ENCODE results near the gene RFXANK.
"Not testable (repeated sequence)": the region's sequence is repeated elsewhere in the genome, so short reads cannot be mapped to it uniquely, and the experiment has no call there.

The RFXANK gene

GRCh38 chr19:19207637-19208572 lies 15.8 kb downstream of the RFXANK start:
- no peak for DNase-seq

- no peak for DNase-seq
Measured at GRCh38 chr19:19209372-19209771, 17.3 kb downstream of the RFXANK start.

GRCh38 chr19:19211499-19212420 lies 19.7 kb downstream of the RFXANK start, which contains the start of gene NCAN:
Gene NCAN, plus strand, starts transcription at chr19:19211958. Its CDS starts 4,996 bp downstream, at chr19:19216954.
- DNase-seq, result no peak

- DNase-seq, result no peak
Measured at GRCh38 chr19:19212916-19213315, 20.9 kb downstream of the RFXANK start.

- DNase-seq, result no peak
Measured at GRCh38 chr19:19213426-19214158, 21.5 kb downstream of the RFXANK start.

GRCh38 chr19:19214159-19214490 lies 22.1 kb downstream of the RFXANK start:
- DNase-seq, result no peak

- no peak for DNase-seq
Measured at GRCh38 chr19:19214892-19215291, 22.8 kb downstream of the RFXANK start.

GRCh38 chr19:19215792-19216191 lies 23.7 kb downstream of the RFXANK start:
- no peak for DNase-seq

GRCh38 chr19:19217099-19217498 lies 25.0 kb downstream of the RFXANK start:
- DNase-seq, result no peak

- no peak for DNase-seq
Measured at GRCh38 chr19:19218911-19219310, 26.9 kb downstream of the RFXANK start.

- DNase-seq, result not testable (repeated sequence)
Measured at GRCh38 chr19:19221000-19221399, 28.9 kb downstream of the RFXANK start.

- no peak for DNase-seq
Measured at GRCh38 chr19:19223060-19223459, 31.0 kb downstream of the RFXANK start.

GRCh38 chr19:19223636-19224035 lies 31.6 kb downstream of the RFXANK start:
- DNase-seq, result no peak

GRCh38 chr19:19224150-19224851 lies 32.2 kb downstream of the RFXANK start:
- no peak for DNase-seq

- DNase-seq, result peak; percentile 75
Measured at GRCh38 chr19:19224852-19225494, 32.9 kb downstream of the RFXANK start.

GRCh38 chr19:19226204-19226603 lies 34.1 kb downstream of the RFXANK start:
- DNase-seq, result no peak

- DNase-seq, result no peak
Measured at GRCh38 chr19:19226663-19227062, 34.6 kb downstream of the RFXANK start.

- no peak for DNase-seq
Measured at GRCh38 chr19:19227217-19227616, 35.2 kb downstream of the RFXANK start.

GRCh38 chr19:19229701-19230100 lies 37.6 kb downstream of the RFXANK start:
- DNase-seq, result no peak

GRCh38 chr19:19230999-19231398 lies 38.9 kb downstream of the RFXANK start:
- no peak for DNase-seq

- no peak for DNase-seq
Measured at GRCh38 chr19:19232261-19232721, 40.2 kb downstream of the RFXANK start.

Data from CD4-positive, alpha-beta T cell treated with Interferon gamma for 1 hour (primary cell).